Measurements from ENCODE around the gene ZBTB40. TPM values are rescaled to one million over a fixed set of nuclear protein-coding genes. Genes with fewer than 3 reads are reported as not detected.

Gene ZBTB40
- total and polyA plus RNA-seq, 9 donors, result 8.3 to 26.0 (median 19.1) TPM

DNA sequence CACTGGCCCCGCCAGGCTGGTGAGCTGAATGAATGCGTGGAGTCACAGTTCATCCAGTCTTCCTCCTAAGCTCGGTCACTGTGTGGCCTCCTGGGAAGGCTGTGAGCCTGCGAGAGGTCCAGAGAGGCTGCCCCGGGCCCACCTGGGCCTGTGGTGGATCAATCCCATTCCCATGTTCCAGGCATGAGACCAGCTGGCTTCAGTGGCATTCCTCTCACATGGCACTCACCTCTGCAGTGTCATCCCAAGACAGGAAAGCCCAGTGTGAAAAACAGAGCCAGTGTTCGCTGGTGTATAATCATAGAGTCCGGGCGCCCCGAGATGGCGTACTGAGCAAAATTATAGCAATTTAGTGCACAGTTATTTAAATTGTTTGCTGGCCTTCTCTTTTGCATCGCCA is 74.0 kb downstream of the ZBTB40 start:
- Histone ChIP-seq H3K4me1 (ENCODE audit: insufficient read depth) (peaks cover 1% of the 10 kb centered on the region), H3K27ac (no peak overlapping the region), H3K9me3 (no peaks in the 10 kb centered on the region), H3K36me3 (peaks cover 2% of the 10 kb centered on the region), H3K27me3 (no peaks in the 10 kb centered on the region), H3K4me3 (no peak overlapping the region)
- DNase-seq, result no peak
- TF ChIP-seq POLR2A (IDR thresholded peaks at IDR 0.05) (no peak), EP300 (IDR thresholded peaks at IDR 0.05) (no peak)
- TF ChIP-seq, protein P1, sequence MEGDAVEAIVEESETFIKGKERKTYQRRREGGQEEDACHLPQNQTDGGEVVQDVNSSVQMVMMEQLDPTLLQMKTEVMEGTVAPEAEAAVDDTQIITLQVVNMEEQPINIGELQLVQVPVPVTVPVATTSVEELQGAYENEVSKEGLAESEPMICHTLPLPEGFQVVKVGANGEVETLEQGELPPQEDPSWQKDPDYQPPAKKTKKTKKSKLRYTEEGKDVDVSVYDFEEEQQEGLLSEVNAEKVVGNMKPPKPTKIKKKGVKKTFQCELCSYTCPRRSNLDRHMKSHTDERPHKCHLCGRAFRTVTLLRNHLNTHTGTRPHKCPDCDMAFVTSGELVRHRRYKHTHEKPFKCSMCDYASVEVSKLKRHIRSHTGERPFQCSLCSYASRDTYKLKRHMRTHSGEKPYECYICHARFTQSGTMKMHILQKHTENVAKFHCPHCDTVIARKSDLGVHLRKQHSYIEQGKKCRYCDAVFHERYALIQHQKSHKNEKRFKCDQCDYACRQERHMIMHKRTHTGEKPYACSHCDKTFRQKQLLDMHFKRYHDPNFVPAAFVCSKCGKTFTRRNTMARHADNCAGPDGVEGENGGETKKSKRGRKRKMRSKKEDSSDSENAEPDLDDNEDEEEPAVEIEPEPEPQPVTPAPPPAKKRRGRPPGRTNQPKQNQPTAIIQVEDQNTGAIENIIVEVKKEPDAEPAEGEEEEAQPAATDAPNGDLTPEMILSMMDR (IDR thresholded peaks at IDR 0.05), result no peak
- 86 to 94% (median 90%) methylated on average over 11 of the region's 11 CpGs for WGBS, 3 donors
- intact Hi-C loops (cut with DNase I), result no loop called here

DNA sequence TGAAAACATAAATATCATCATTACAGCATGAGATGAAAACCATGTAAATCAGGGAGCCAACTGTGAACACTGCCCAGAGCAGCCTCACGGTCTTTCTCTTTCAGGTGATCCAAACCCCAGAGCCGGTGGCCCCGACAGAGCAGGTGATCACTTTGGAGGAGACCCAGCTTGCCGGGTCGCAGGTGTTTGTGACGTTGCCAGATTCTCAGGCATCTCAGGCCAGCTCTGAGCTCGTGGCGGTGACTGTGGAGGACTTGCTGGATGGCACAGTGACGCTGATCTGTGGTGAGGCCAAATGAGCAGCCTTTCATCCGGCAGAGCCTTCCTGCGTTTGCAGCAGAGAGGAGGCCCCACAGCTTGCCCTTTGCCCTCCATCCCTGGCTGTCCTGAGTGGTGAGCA is 74.4 kb downstream of the ZBTB40 start:
- H3K4me1 ChIP-seq (ENCODE audit: insufficient read depth), result peaks cover 3% of the 10 kb centered on the region
- H3K27ac ChIP-seq, result no peak overlapping the region
- H3K27me3 ChIP-seq, result no peaks in the 10 kb centered on the region
- H3K9me3 ChIP-seq, result no peaks in the 10 kb centered on the region
- intact Hi-C loops (cut with DNase I), result no loop called here
- no peak for DNase-seq
- no peak for TF ChIP-seq POLR2A (IDR thresholded peaks at IDR 0.05)
- WGBS, 3 donors, result 74 to 88% (median 79%) methylated on average over 11 of the region's 11 CpGs
- no peak overlapping the region for H3K4me3 ChIP-seq
- H3K36me3 ChIP-seq, result peaks cover 2% of the 10 kb centered on the region

DNA sequence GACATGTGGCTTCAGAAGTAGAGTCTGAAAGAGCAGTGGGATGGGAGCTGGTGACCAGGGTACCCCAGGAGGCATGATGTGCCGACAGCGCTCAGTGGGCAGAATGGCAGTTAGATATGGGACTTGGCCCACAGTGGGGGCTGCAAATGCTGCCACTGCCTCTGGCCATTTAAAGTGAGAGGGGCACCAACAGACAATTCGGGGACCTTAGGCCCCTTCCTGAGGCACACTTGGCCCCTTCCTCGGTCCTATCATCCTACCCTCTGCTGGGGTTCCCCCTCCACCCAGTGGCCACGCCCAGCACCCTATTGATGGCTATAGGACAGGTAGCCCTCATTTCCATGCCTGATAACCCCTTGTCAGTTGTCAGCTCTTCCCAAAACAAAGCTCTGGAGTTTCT is 75.0 kb downstream of the ZBTB40 start:
- Histone ChIP-seq H3K36me3 (peaks cover 2% of the 10 kb centered on the region), H3K4me1 (ENCODE audit: insufficient read depth) (peaks cover 3% of the 10 kb centered on the region), H3K4me3 (no peak overlapping the region), H3K27me3 (no peaks in the 10 kb centered on the region), H3K9me3 (no peaks in the 10 kb centered on the region), H3K27ac (no peak overlapping the region)
- DNase-seq, result no peak
- TF ChIP-seq POLR2A (IDR thresholded peaks at IDR 0.05) (no peak), EP300 (IDR thresholded peaks at IDR 0.05) (no peak)
- TF ChIP-seq, protein P1 (IDR thresholded peaks at IDR 0.05), result no peak
- 89 to 93% (median 91%) methylated on average over 5 of the region's 5 CpGs for WGBS, 3 donors
- intact Hi-C loops (cut with DNase I), result no loop called here

DNA sequence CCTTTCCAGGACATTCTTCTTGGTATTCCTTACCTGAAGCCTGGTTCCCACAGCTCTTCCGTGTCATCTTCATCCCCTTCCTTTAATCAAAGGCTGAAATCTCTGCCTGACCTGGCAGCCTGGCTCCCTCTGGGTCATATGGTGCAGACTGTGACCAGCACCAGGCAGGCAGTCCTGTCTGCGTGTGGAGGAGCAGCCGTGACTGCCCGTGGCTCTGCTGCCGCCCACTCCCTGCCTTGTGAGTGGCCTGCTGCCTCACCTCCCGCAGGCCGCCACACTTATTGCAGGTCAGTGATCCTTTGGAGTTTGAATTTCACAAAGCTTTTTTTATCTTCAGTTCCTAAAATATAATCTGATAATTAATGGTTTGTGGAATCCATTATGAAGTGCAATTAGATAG is 75.5 kb downstream of the ZBTB40 start:
- H3K9me3 ChIP-seq, result no peaks in the 10 kb centered on the region
- H3K27me3 ChIP-seq, result no peaks in the 10 kb centered on the region
- no peak overlapping the region for H3K27ac ChIP-seq
- no peak for TF ChIP-seq POLR2A (IDR thresholded peaks at IDR 0.05)
- TF ChIP-seq, protein P1 (IDR thresholded peaks at IDR 0.05), result no peak
- no peak for TF ChIP-seq EP300 (IDR thresholded peaks at IDR 0.05)
- no peak overlapping the region for H3K4me3 ChIP-seq
- intact Hi-C loops (cut with DNase I), result no loop called here
- WGBS, 3 donors, result 61 to 67% (median 65%) methylated on average over 7 of the region's 7 CpGs
- DNase-seq, result no peak
- peaks cover 3% of the 10 kb centered on the region for H3K4me1 ChIP-seq (ENCODE audit: insufficient read depth)
- H3K36me3 ChIP-seq, result peaks cover 2% of the 10 kb centered on the region

DNA sequence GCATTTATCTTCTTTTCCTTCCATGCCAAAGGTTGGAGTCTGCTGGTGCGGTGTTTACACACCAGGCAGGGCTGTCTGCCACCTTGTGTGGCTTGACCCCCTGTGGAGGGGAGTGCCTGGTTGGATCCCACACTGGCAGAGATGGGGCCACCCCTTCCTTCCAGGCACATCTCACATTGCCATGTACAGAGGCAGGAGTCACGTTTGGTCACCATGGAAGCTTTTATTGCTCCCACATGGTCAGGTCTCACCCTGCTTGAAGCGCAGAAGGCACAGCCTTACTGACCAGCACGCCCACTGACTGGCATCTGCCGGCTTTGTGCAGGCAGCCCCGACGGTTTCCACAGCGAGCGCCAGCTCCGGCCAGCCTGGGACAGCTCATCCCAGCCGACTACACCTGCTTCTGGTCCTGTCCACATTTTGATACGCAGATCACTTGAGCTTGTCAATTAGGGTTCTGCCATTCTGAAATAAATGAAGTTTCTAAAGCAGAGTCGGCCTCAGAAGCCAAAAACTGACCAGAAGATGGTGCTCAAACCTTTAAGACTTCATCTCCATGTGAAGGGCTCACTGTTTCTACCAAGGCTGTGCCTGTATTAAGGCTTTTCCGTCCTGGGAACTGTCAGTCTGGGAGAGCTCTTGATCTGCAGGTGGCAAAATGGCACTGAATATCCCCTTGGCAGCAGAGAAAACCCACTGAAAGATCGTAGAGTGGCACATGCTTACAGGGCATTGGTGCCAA is 76.1 kb downstream of the ZBTB40 start:
- Histone ChIP-seq H3K36me3 (peaks cover 2% of the 10 kb centered on the region), H3K9me3 (no peaks in the 10 kb centered on the region), H3K27ac (no peak overlapping the region), H3K27me3 (no peaks in the 10 kb centered on the region), H3K4me1 (ENCODE audit: insufficient read depth) (peaks cover 3% of the 10 kb centered on the region), H3K4me3 (no peak overlapping the region)
- WGBS, 3 donors, result 79 to 82% (median 80%) methylated on average over 15 of the region's 15 CpGs
- DNase-seq, result no peak
- intact Hi-C loops (cut with DNase I), result no loop called here
- no peak for TF ChIP-seq POLR2A (IDR thresholded peaks at IDR 0.05)
- TF ChIP-seq, protein P1 (IDR thresholded peaks at IDR 0.05), result no peak
- no peak for TF ChIP-seq EP300 (IDR thresholded peaks at IDR 0.05)

Measured in ovary (tissue), 9 donors.